KOPT-K1 (cell line): ENCODE results near the gene VAC14.

Experiments used
- H3K27ac ChIP-seq: fragments of 200-600 bp; sonication (generic); 2 replicates; pipeline ENCODE4 v1.5.1; 2016; ENCODE audit warnings: antibody characterized with exemption, mild to moderate bottlenecking, low read depth, low read length; ENCODE audit not compliant: poor library complexity, severe bottlenecking
- H3K36me3 ChIP-seq: fragments of 200-600 bp; sonication (generic); 2 replicates; pipeline ENCODE4 v1.5.1; 2017; ENCODE audit warnings: antibody characterized with exemption, mild to moderate bottlenecking, low read length, moderate library complexity; ENCODE audit not compliant: insufficient read depth
- H3K9me3 ChIP-seq: fragments of 200-600 bp; sonication (generic); 2 replicates; pipeline ENCODE4 v1.5.1; 2017; ENCODE audit warnings: antibody characterized with exemption, low read length, mild to moderate bottlenecking; ENCODE audit not compliant: insufficient read depth, poor library complexity, severe bottlenecking

VAC14 gene

DNA sequence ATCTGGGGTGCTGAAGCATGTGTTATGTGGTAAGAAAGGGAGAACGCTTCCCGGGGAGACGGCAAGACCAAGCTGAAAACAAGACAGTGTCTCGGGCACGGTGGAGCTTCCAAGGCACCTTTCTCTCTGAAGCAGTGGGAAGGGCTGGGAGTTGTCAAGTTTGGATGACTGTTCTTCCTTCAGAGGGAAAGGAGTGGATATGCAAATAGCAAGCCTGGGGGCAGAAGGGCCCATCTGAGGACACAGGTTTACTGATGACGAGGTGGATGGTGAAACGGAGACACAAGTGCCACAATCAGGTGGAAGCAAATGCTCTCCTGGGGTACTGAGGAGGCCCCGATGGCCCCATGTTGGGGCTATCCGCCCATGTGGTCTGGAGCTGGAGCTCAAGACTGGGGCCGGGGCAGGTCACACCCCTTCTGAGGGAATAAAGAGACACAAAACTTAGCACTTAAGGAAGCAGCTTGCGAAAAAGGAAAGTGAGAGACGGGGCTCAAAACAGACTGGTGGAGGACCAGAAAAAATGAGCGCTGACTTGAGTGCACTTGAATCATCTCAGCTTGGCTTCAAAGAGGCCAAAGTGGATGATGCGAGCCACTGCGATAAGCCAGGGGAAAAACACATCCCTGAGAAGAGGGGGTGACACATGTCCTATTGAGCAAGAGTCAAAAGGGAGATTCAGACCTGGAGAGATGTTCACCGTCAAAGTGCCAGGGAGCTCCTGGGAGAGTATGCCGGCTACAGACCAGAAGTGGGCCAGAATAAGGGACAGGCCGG lies 80.3 kb downstream of the VAC14 start:
- Histone ChIP-seq H3K9me3 (no peaks in the 10 kb centered on the region), H3K27ac (no peak overlapping the region), H3K36me3 (peaks cover 44% of the 10 kb centered on the region)

DNA sequence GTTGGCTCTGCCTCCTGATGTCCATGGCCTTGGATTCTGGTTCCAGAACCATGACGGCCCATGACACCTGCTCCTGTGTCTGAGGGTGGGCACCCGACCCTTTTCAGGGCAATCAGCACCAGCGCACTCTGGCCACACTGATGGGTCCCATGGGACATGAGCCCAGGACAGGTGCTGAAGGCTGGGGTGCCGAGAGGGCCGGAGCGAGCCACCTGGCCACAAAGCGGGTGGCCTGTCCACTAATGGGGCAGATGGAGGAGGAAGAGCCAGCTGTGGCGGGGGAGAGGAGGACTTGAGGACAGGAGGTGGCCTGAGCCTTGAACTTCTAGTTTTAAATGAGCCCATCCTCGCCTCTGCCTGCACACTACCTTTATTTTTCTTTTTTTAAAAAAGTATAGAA lies 83.9 kb downstream of the VAC14 start:
- Histone ChIP-seq H3K36me3 (peaks cover 26% of the 10 kb centered on the region), H3K9me3 (no peaks in the 10 kb centered on the region), H3K27ac (no peak overlapping the region)

DNA sequence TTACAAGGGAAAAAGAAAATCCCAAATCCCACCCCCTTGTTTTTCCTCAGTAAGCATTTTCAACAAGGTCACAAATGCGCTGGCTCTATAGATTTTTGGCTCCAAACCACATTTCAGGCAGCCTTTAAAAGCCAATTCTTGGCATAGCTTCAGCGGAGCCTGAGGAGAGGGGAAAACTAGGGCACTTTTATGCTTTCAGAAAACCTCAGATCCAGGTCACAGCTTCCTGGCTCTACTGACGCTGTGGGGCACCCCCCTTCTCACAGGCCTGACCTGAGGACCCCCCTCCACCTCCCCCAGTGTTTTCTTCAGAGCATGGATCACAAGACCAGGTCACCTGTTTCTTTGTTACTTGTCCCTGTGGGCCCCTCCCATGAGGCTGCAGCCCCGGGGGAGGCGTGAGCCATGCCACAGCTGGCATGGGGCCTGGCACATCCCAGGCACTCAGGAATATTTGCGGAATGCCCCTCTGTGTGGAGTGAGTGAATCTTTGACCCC lies 85.0 kb downstream of the VAC14 start:
- H3K9me3 ChIP-seq, result no peaks in the 10 kb centered on the region
- H3K36me3 ChIP-seq, result peaks cover 22% of the 10 kb centered on the region
- no peak overlapping the region for H3K27ac ChIP-seq

DNA sequence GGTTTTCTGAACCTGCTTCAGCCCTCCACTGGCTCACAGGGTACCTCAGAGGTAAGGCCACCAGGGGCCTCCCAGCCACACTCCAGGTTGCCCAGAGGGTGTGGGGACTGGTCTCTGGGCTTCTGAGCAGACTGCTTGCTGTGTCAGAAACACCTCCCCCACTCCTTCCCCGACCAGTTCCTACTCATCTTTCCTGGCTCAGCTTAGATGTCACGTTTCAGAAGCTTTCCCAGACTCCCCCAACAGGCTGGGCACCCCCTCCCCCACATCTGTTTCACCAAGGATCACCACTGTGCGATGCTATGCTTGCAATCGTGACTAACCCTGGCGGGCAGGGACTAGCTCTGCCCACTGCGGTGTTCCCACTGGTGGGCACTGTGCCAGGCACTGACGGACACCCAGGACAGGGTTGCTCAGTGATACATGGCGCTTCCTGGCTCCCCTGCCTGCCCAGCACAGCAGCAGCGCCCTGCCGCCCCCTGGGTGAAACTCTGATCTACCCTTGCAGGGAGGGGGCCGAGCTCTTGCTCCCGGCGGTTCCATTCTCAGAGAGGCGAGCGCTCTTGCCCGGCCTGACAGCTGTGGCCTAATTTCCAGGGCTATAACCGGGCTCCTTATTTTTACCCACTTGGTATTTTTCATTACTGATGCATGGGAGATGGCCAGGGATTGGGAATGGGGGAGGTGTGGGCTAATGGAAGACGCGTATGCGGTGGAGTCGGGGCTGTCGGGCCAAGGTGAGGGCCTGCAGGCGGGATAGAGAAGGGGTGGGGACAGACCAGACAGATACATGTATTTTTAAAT lies 85.7 kb downstream of the VAC14 start:
- H3K36me3 ChIP-seq, result peaks cover 15% of the 10 kb centered on the region
- no peak overlapping the region for H3K27ac ChIP-seq
- H3K9me3 ChIP-seq, result no peaks in the 10 kb centered on the region

- no peaks in the 10 kb centered on the region for H3K9me3 ChIP-seq
- no peak overlapping the region for H3K27ac ChIP-seq
- H3K36me3 ChIP-seq, result peaks cover 9% of the 10 kb centered on the region
Observed at GRCh38 chr16:70714581-70715054, 86.3 kb downstream of the VAC14 start.

DNA sequence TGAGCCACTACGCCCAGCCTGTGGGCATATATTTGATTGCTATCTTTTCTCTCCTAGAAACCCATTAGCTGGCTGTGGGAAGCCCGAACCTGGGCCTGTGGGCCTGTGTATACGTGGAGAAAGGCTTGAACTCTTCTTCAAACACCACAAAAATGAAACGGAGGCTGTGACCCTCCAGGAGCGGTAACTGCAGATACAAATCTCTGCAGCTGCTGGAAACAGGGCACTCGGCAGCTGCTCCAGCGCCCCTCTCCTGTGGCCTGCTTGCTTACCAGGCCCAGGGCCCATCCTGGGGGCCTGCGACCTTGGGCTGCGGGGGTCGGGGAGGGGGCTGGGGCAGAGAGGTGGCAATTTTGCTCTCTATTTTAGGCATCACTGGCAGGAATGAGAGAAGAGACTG lies 87.1 kb downstream of the VAC14 start:
- Histone ChIP-seq H3K9me3 (no peaks in the 10 kb centered on the region), H3K27ac (no peak overlapping the region), H3K36me3 (peaks cover 4% of the 10 kb centered on the region; the same call in 1 of the 2 replicates)

DNA sequence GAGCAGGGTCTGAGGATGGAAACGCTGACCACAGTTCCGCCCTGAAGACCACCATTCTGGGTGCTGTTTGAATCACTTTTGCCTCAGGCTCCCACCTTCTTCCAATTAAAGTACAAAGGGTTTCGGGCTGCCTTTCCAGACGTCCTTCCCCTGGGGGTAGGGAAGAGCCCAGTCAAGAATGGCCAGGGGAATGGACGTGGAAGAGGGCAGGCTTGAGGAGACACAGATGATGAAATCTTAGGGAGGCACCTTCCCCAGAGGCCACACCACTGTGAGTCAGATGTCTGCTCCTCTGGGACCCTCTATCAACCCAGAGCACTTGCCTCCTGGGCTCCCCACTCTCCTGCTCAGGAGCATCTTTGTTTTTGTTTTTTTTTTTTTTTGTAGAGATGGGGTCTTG lies 87.6 kb downstream of the VAC14 start:
- no peaks in the 10 kb centered on the region; the same call in 1 of the 2 replicates for H3K36me3 ChIP-seq
- H3K9me3 ChIP-seq, result no peaks in the 10 kb centered on the region
- no peak overlapping the region for H3K27ac ChIP-seq

DNA sequence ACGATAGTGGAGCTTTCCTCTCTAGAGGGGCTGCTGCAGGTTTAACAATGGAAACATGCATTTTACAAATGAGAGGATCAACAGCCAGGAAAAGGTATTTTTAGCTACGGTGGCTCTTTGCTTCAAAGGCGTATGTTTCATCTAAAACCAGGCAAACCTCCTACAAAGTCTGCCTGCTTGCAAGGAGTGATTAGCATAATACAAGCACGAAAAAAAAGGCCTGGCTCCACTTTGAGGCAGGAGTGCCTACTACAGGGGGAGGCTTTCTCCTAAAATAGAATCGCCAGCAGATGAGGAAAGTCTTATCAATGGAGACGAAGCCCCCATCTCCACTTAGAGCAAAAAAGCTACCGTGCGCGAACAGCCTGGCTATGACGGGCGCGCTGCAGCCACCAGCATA lies 88.0 kb downstream of the VAC14 start:
- Histone ChIP-seq H3K27ac (no peak overlapping the region), H3K9me3 (no peaks in the 10 kb centered on the region), H3K36me3 (no peaks in the 10 kb centered on the region; the same call in 1 of the 2 replicates)

DNA sequence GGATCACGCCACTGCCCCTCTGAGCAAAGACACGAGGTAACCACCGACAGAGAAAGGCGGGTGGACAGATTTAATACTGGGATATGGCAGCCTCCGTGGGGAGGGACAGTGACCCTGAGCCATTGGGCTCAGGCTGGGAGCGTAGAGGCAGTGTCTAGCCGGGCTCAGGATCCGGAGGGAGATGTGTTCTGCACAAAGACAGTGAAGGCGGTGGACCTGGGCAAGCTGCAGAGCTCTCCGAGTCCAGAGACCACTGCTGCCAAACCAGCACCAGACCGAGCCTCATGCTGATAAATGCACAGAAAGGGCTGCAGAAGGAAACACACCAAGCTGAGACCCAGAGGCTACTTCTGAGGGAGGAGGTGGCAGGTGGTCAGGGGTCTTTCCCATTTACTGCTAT lies 88.6 kb downstream of the VAC14 start:
- H3K27ac ChIP-seq, result no peak overlapping the region
- no peaks in the 10 kb centered on the region; the same call in 1 of the 2 replicates for H3K36me3 ChIP-seq

DNA sequence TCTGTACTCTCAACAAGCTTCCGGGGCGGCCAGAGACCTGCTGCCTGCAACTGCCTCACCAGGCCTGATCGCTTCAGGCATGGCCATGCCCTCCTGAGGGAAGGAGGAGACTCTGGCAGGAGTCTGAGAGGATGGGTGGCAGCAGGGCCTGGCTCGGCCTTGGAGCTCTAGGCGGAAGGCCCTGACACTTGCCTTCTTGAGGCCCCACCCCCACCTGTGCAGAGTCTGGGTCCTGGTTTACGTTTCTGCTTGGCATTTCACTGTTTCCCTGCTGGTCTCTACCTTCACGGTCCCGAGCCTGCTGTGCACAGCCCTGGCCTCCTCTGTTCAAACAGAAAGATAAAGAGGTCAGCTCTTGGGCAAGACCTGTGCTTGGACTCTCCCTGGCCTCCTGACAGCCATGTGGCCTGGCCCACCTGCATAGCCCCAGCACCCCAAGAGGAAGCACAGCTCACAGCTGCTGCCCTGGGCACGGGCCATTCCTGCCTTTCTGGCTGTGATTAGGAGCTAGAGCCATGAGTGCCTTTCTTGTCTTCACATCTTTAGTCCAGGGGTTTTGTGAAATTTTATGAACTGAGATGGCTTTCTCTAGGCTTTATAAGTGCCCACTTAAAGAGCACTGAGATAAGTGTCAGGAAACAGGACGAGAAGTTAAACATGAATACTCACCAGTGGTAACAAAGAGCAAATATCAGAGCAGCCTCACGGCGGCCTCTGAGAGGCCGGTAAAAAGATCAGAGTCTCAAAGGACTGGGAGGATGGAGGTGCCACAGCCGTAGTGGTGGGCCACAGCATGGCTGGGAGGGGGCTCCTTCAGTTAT lies 89.5 kb downstream of the VAC14 start:
- Histone ChIP-seq H3K9me3 (no peaks in the 10 kb centered on the region), H3K27ac (no peak overlapping the region), H3K36me3 (no peaks in the 10 kb centered on the region; the same call in 1 of the 2 replicates)

More for the DNA sequence above, 88.6 kb downstream of the VAC14 start:
- no peaks in the 10 kb centered on the region for H3K9me3 ChIP-seq

- no peaks in the 10 kb centered on the region for H3K9me3 ChIP-seq
- H3K36me3 ChIP-seq, result no peaks in the 10 kb centered on the region; the same call in 1 of the 2 replicates
- H3K27ac ChIP-seq, result peak overlapping the region; percentile 43
Observed at GRCh38 chr16:70710422-70711210, 90.3 kb downstream of the VAC14 start.

DNA sequence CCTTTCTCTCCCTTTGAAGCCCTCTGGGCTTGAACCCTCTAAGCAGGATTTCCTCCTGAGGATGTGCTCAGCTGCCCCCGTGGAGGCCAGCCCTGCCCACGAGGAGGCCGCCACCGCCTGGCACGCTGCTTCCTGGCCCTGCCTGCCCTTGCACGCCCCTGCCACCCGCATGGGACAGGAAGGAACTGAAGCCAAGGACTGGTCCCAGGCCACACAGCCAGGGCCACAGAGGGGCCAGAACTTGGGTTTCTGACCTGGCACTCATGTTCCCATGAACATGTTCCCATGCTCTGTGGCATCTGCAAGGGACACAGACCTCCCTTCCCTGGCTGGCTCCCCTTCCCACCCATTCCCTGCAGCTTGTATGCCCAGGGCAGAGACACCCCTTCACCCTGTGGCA lies 91.0 kb downstream of the VAC14 start:
- H3K36me3 ChIP-seq, result no peaks in the 10 kb centered on the region; the same call in 1 of the 2 replicates
- no peaks in the 10 kb centered on the region for H3K9me3 ChIP-seq
- peak overlapping the region; percentile 43 for H3K27ac ChIP-seq

GRCh38 chr16:70709457-70709856 lies 91.5 kb downstream of the VAC14 start:
- Histone ChIP-seq H3K27ac (peak overlapping the region; percentile 43), H3K36me3 (no peaks in the 10 kb centered on the region; the same call in 1 of the 2 replicates), H3K9me3 (no peaks in the 10 kb centered on the region)
